ENCODE results near the gene SH2D4B.

Gene SH2D4B

GRCh38 chr10:80553436-80553835, 15.7 kb downstream of the SH2D4B start:
- Mint-ChIP-seq H3K36me3 (ENCODE audit: low read depth) (no peaks in the 10 kb centered on the region), H3K4me1 (peaks cover 24% of the 10 kb centered on the region), H3K4me3 (no peak overlapping the region), H3K27me3 (ENCODE audit: low read depth, poor library complexity) (peaks cover 12% of the 10 kb centered on the region), H3K27ac (no peak overlapping the region), H3K9me3 (no peaks in the 10 kb centered on the region)
- no peak for DNase-seq
- no peak for TF ChIP-seq CTCF (IDR thresholded peaks at IDR 0.05)

GRCh38 chr10:80554050-80554449, 16.3 kb downstream of the SH2D4B start:
- Mint-ChIP-seq H3K4me3 (no peak overlapping the region), H3K27ac (no peak overlapping the region), H3K36me3 (ENCODE audit: low read depth) (no peaks in the 10 kb centered on the region), H3K27me3 (ENCODE audit: low read depth, poor library complexity) (peaks cover 12% of the 10 kb centered on the region), H3K4me1 (peaks cover 18% of the 10 kb centered on the region), H3K9me3 (no peaks in the 10 kb centered on the region)
- TF ChIP-seq CTCF (IDR thresholded peaks at IDR 0.05): no peak
- no peak for DNase-seq

- TF ChIP-seq CTCF (IDR thresholded peaks at IDR 0.05): no peak
- Mint-ChIP-seq H3K36me3 (ENCODE audit: low read depth) (no peaks in the 10 kb centered on the region), H3K4me3 (no peak overlapping the region), H3K27ac (no peak overlapping the region), H3K27me3 (ENCODE audit: low read depth, poor library complexity) (peaks cover 12% of the 10 kb centered on the region), H3K9me3 (no peaks in the 10 kb centered on the region), H3K4me1 (peaks cover 17% of the 10 kb centered on the region)
- DNase-seq: no peak
Observed at GRCh38 chr10:80555415-80555814, 17.7 kb downstream of the SH2D4B start.

GRCh38 chr10:80561950-80562349, 24.2 kb downstream of the SH2D4B start:
- Mint-ChIP-seq H3K9me3 (no peaks in the 10 kb centered on the region), H3K4me3 (no peak overlapping the region), H3K4me1 (no peaks in the 10 kb centered on the region), H3K36me3 (ENCODE audit: low read depth) (no peaks in the 10 kb centered on the region), H3K27ac (no peak overlapping the region), H3K27me3 (ENCODE audit: low read depth, poor library complexity) (peaks cover 3% of the 10 kb centered on the region)
- DNase-seq: no peak
- no peak for TF ChIP-seq CTCF (IDR thresholded peaks at IDR 0.05)

GRCh38 chr10:80567292-80567691, 29.6 kb downstream of the SH2D4B start:
- TF ChIP-seq CTCF (IDR thresholded peaks at IDR 0.05): peak; percentile 13
- no peak for DNase-seq
- Mint-ChIP-seq H3K9me3 (peaks cover 6% of the 10 kb centered on the region), H3K27ac (no peak overlapping the region), H3K4me1 (peaks cover 25% of the 10 kb centered on the region), H3K36me3 (ENCODE audit: low read depth) (no peaks in the 10 kb centered on the region), H3K4me3 (no peak overlapping the region), H3K27me3 (ENCODE audit: low read depth, poor library complexity) (peaks cover 7% of the 10 kb centered on the region)

- peaks cover 7% of the 10 kb centered on the region for H3K27me3 Mint-ChIP-seq (ENCODE audit: low read depth, poor library complexity)
- no peak for DNase-seq
- H3K27ac Mint-ChIP-seq: no peak overlapping the region
- H3K4me3 Mint-ChIP-seq: no peak overlapping the region
- TF ChIP-seq CTCF (IDR thresholded peaks at IDR 0.05): no peak
- no peaks in the 10 kb centered on the region for H3K36me3 Mint-ChIP-seq (ENCODE audit: low read depth)
- H3K9me3 Mint-ChIP-seq: peaks cover 6% of the 10 kb centered on the region
- peaks cover 25% of the 10 kb centered on the region for H3K4me1 Mint-ChIP-seq
Observed at GRCh38 chr10:80569131-80569895, 31.6 kb downstream of the SH2D4B start.

Data from nephron progenitor cell (in vitro differentiated cells).